C4-2B (cell line): Measurements from ENCODE around the gene BNC1.
A peak's percentile ranks its signal among the peaks of the same experiment; 100 is the strongest.

Experiments used
- H3K27ac ChIP-seq: fragments of 450-650 bp; 2 replicates; pipeline ENCODE4 v1.5.1; 2017
- ZFX ChIP-seq: fragments of 450-650 bp; IDR thresholded peaks from 2 replicates; pipeline ENCODE4 v1.6.1; 2017
- TF ChIP-seq, protein P1 (sequence below): fragments of 450-650 bp; conservative IDR thresholded peaks from 2 replicates; pipeline ENCODE4 v1.5.1; 2017; ENCODE audit warnings: mild to moderate bottlenecking

Gene BNC1

DNA sequence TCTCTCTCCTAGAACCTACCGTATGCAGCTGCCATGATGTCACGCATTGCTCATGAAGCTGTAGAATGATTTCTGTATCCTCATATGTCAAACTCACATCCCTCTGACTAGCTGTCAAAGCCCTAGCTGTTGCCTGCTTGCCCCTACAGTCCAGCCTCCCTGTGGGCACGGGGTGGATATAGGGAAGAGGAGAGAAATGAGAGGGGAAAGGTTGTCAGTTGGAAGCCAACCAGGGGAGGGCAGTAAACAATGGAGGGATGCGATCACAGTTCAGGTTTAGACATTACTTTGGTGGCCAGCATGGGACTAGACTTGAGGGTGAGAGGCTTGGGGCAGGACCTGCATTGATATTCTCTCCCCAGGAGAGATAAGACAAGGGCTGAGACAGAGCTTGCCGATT is 75.1 kb downstream of the BNC1 start:
- TF ChIP-seq, protein P1, sequence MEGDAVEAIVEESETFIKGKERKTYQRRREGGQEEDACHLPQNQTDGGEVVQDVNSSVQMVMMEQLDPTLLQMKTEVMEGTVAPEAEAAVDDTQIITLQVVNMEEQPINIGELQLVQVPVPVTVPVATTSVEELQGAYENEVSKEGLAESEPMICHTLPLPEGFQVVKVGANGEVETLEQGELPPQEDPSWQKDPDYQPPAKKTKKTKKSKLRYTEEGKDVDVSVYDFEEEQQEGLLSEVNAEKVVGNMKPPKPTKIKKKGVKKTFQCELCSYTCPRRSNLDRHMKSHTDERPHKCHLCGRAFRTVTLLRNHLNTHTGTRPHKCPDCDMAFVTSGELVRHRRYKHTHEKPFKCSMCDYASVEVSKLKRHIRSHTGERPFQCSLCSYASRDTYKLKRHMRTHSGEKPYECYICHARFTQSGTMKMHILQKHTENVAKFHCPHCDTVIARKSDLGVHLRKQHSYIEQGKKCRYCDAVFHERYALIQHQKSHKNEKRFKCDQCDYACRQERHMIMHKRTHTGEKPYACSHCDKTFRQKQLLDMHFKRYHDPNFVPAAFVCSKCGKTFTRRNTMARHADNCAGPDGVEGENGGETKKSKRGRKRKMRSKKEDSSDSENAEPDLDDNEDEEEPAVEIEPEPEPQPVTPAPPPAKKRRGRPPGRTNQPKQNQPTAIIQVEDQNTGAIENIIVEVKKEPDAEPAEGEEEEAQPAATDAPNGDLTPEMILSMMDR: no peak
- no peak for TF ChIP-seq ZFX
- no peak overlapping the region for H3K27ac ChIP-seq

DNA sequence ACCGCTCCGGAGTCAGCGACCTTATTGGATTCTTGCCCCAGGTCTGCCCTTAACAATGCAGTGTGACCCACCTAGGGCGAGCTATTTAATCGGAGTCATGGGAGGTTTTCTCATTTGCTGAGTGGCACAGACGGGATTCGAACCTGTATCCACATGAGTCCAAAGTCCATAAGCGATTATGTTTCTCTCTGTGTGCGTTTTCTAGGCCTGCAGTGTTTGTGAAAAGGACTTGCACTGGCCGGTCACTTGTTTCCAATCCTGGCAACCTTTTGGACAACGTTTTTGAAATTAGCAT is 76.2 kb downstream of the BNC1 start:
- peak overlapping the region; percentile 56 for H3K27ac ChIP-seq
- TF ChIP-seq, protein P1: no peak; the same call in 1 of the 2 replicates

DNA sequence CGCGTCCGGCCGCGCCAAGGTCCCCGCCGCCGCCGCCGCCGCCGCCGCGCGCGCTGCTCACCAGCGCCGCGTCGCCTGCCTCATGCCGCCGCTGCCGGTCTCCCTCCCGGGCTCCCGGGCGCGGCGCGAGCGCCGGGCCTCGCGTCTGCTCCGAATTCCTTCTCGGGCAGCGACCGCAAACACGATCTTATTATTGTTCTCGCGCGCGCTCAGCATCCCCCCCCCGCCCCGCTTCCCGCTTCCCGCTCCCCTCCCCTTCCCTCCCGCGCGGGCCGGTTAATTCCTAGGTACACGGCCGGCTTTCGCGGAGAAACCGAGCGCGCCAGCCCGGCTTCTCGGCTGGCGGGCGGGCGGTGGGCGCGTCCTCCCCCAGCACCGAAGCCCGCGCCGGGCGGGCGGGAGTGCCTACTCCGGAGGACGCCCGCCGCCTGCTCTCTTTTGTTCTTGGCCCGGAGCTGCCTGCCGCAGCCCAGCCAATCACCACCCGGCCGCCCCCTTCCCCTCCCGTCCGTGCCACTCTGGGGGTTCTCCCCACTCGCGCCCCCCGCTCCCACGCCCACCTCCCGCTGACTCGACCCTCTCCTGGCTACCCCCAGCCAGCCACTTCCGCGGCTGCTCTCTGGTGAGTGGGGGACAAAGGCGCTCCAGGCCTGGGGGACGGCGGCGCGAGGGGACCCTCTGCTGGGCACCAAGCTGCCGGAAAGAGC is 76.7 kb downstream of the BNC1 start, which contains the start of gene HDGFL3:
HDGFL3 (minus strand) TSS at position 164 of the 707 bp plus-strand sequence. CDS start 409 bp downstream, outside the sequence.
- H3K27ac ChIP-seq: peak within 1 kb of the TSS; percentile 56
- no peak for TF ChIP-seq ZFX
- TF ChIP-seq, protein P1: no peak

DNA sequence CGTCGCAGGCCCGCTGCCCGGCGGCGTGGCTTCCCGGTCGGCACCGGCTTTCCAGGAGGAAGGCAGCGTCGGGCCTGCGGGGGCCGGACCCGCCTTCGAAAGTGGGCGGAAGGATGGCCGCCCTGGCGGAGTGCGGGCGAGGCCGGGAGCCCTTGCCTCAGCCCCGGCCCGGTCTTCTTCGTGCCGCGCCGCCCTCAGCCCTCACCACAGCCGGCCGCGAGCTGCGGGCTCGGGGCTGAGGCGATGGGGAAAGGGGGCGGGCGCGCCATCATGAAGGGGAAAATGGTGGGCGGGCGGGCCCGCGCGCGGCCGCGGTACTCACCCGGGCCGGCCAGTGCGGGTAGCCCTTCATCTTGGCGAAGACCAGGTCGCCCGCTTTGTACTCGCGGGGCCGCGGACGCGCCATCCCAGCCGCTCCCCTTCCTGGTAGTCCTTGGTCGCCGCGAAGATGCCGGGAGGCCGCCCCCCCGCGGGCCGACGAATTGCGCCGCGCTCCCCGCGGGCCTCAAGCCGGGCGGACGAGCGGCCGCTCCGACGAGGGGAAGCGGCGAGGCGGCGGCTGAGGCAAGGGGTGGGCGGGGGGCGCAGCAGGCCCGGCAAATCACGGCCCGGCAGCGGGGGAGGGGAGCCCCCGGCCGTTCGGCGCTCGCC is 77.3 kb downstream of the BNC1 start:
- peak; percentile 90 for TF ChIP-seq ZFX
- TF ChIP-seq, protein P1: 0 out of 2 replicates have a peak, but pooled peaks have one; percentile 16
- H3K27ac ChIP-seq: peak overlapping the region; percentile 56

DNA sequence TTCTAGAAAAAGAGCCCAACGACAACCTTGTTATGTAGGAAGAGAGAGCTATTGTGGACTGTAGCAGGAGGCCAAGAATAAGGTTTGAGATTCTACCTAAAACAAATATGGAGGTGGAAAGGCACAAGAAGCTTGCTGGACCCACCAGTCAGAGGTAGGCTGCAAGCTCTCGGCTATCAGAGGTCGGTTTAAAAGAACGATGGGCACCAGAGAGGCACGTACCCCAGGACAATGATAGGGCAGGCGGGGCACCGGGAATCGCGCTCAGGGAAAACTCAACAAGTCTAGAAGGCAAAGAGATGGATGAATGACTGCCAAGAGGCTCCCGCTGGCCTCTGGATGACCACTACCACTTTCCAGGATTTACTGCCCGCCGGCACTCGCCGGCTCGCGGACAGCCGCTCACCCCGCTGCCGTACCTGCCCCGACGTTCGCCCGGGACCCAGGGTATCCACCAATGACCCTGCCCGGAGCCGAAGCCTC is 77.9 kb downstream of the BNC1 start:
- TF ChIP-seq ZFX: no peak
- H3K27ac ChIP-seq: peak overlapping the region; percentile 56
